Renal cortical epithelial cell (primary cell): ENCODE measurements around the gene ZDHHC8. TPM values are rescaled to one million over a fixed set of nuclear protein-coding genes. Genes with fewer than 3 reads are reported as not detected.

Experiments
- DNase-seq: peaks from one replicate; pipeline ENCODE4 v3.0.0-alpha.2; 2011; ENCODE audit warnings: low read depth
- total RNA-seq: library from RNA; depleted of rRNA; stranded (reverse); fragments of >200 nt; gene quantifications from 2 replicates; pipeline ENCODE4 v1.2.3, GENCODE V29; 2014

Gene ZDHHC8
- total RNA-seq, 1 donor from 2014 or later = 35.3 TPM

DNA sequence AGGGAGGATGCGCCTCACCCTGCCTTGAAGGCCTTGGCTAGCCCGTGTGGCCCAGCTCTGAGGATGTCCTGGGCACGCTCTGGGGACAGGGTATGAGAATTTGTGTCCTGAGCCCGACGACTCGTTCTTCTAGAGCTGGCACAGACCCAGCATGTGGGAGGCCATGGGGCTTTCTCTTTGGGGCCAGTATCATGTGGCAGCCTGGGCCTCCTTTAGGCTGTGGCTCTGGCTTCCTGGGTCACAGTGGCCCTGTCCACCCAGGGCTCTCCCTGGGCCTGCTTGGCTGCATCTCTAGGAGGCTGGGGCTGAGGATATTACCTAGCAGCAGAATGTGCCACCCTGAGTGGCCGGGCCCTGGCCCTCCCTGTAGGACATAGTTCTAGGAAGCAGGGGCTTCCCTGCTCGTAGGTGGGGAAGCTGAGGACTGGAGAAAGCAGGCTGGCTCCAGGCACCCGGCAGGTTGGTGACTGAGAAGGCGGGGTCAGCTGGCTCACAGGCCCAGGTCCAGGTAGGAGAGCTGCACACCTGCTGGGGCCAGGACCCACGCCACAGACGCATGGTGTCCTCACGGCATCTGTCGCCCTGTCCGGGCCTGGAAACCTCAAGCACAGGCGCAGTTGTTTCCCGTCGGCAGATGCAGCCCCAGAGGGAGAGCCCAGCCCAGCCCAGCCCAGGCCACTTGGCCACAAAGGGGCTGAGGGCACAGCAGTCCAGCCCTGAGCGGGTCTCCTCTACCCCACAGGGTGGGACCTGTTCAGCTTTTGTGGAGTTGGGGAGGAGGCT, 12.5 kb downstream of the ZDHHC8 start:
- no peak for DNase-seq

DNA sequence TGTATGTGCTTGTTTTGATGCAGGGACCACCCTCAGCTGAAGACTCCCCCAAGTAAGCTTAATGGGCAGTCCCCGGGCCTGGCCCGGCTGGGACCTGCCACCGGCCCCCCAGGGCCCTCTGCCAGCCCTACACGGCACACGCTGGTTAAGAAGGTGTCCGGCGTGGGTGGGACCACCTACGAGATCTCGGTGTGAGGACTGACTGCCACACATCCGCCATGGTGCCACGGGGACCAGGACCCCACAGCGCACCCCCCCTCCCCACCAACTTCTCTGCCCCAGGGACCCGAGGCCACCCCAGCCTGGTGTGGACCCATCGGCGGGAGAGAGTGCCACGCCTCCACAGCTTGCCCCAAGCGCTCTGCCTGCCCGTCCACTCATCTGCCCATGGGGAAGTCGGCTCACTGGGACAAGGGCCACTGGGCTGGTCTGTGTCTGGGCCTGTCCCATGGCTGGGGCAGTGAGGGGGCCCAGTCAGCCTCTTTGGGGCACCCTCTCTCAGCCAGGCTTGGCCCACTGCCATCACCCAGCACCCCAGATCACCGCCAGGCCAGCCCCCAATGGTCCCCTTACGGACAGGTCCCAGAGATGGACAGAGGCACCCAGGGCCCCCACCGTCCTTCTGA, 13.7 kb downstream of the ZDHHC8 start:
- no peak for DNase-seq

DNA sequence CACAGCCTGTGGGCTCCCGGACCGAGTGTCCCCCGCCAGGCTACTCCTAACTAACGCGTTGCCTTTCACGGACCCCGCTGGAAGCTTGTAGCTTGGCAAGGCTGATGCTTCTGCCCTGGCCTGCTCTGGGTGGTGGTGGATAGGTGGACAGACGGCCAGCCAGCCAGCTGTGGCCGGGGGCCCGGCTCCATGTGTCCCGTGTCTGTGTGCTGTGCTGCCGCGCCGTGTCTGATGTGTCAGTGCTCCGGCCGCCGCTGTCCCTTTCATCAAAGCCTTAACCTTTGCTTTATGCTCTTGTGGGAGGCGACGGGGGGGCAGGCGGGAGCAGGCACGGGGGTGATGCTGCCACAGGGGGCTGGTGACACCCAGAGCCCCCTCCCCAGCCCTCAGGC, 14.2 kb downstream of the ZDHHC8 start:
- DNase-seq = no peak

DNA sequence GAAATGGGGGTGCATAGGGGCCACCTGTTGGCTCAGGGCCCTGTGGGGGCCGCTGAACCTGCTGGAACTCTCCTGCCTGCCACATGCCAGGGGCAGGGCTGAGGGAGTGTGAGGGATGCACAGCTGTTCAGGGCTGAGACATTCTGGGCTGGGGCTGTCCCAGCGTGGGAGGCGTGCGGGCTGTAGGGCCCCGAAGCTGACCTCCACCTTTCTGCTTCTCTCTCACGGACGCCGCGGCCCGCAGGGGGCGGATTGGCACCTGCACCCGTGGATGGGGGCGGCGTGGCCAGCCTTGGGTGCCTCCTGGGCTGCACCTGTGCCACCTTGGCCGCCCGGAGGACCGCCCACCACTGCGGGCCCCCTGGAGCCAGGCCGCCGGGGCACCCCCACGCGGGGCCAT, 15.2 kb downstream of the ZDHHC8 start:
- no peak for DNase-seq

DNA sequence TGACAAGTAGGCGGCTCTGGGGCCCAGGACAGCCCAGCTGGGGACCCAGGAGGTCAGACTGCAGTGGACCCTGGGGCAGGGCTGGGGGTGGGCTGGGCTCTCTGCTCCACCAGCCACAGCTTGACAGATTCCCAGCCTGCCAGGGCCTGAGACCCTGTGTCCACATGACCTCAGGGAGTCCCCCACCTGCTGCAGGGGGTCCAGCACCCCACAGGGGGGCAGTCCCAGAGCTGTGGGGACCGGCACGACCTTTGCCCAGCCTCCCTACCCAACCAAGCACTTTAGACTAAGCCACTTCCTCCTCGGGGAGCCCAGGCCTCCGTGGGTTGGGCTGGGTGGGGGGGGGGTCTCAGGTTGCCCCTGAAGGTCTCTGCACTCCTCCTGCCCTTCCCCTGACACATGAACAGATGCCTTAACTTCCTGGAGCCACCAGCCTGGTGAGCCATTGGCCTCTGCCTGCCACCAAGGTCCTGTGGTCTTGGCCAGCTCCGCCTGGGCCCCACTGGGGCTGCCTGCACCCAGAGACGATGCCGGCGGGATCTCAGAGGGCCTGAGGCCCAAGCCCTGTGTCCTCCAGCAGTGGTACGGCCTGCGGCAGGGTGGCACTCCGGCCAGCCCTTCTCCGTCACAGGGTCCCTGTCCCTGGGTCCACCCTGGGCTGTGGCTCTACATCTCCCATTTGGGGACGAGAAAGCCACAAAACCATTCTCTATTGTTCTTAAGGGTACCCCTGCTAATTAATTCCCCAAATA, 15.8 kb downstream of the ZDHHC8 start:
- no peak for DNase-seq

DNA sequence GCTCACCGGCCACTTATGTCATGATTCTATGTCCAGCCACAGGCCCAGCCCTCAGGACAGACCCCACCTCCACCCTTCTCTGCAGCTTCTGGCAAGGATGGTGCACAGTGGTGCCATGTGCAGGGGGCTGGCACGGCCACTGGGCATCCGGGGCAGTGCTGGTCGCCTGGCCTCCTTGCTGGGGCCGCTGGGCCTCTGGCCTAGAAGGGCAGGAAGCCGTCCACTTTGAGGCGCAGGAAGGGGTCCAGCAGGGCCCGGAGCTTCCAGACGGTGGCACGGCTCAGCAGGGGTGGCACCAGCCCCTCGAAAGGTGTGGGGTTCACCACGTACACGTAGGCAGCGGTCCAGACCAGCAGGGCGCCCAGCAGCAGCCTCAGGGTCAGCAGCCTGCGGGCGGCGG, 16.8 kb downstream of the ZDHHC8 start:
- DNase-seq = no peak

DNA sequence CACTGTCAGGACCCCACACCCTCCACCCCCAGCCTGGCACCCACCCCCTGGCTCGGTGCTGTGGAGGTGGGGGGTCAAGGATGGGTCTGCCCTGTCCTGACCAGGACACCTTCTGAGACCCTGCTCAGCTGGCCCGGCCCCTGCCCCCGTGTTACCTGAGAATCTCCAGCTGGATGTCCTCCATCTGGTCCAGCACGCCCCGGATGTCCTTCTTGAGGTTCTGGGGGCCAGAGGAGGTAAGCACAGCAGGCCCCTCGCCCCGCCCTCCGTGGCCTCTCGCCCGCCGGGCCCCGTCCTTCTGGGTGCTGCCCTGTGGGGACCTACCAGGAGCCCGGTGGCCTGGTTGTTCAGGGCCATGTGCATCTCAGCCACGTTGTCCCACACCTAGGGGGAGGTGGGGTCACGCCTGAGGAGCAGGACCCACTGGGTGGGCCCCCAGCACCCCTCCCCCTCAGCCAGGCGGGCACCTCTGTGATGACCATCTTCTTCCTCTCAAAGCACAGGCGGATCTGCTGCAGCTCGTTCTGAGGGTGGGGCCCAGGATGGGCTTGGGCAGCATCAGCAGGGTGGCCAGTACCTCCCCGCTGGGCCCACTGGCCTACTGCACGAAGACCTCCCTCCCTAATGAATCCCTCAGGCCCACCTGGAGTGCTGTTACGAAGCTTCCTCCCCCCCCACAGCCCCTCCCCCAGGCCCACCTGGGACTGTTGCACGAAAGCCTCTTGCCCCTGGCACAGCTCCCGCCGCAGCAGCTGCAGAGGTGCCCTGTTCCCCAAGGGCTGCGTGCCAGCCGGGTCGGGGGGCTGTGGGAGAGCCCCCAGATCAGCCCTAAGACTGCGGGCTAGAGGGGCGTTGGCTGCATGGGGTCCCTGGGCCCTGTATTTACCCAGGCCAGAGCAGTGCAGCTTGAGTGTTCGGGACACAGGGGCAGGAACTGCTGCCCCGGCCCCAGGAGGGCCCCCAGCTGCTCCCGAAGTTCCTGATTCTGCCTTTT, 17.9 kb downstream of the ZDHHC8 start:
- DNase-seq = no peak

DNA sequence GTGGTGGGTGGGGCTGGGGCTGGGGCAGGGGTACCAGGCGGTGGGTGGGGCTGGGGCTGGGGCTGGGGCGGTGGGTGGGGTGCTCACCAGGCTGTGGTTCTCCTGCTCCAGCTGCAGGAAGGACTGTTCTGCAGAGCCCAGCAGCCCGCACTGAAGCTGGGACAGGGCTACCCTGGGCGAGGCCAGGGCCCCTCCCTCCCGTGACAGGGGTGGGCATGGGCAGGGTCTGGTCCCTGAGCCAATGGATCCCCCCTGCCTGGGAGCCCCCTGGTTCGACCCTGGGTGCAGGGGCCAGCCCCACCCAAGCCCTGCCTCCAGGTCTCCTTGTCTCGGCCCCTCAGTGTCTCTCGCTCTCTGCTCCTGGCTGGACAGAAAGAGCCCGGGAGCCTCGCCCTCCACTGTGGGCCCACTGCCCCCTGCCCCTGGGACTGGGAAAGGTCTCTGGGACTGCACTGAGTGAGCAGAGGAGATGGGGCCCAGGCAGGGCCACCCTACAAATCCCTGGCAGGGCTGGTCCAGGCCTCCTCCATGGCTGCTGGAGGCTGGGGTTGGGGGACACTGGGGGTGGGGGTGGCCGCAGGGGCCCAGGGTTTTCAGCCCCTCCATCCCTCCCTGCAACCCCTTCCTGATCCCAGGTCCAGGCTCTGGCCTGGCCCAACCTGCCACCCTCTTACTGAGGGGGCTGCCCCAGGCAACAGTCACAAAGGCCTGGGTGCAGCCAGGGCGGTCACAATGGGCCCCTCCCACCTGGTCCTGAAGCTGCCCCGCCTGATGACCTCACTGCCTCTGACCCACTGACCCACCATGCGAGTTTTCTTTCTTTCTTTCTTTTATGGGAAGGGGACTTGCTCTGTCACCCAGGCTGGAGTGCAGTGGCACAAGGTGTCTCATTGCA, 19.0 kb downstream of the ZDHHC8 start, which contains the start of gene CCDC188:
CCDC188 (minus strand) TSS at position 675 of the 895 bp plus-strand sequence; CDS start at position 606, 69 bp downstream.
- DNase-seq = no peak

DNA sequence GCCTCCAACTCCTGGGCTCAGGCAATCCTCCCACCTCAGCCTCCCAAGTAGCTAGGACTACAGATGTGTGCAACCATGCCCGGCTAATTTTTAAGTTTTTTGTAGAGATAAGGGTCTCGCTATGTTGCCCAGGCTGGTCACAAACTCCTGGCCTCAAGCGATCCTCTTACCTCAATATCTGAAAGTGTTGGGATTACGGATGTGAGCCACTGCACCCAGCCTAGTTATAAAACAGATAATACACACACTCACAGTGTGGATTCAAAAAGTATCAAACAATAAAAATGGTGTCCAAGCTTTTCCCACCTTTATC, 19.6 kb downstream of the ZDHHC8 start:
- DNase-seq = no peak

DNA sequence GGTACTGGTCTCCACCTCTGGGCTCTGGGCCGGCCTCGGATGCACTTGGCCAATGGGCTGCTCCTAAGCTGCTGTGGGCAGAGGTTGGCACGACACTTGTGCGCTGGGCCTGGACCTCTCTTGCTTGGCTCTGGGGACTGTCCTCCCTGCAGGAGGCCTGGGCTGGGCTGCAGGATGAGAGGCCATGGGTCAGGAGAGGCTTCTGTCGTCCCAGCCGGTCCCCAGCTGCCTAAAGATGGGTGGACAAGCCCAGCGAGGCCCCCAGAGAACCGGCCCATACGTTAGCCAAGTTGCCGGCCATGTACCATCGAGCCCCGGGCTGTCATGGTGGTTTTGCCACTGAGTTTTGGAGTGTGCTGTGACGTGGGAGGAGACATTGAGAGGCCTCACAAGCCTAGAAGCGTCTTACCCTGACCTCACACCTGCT, 20.9 kb downstream of the ZDHHC8 start:
- no peak for DNase-seq

DNA sequence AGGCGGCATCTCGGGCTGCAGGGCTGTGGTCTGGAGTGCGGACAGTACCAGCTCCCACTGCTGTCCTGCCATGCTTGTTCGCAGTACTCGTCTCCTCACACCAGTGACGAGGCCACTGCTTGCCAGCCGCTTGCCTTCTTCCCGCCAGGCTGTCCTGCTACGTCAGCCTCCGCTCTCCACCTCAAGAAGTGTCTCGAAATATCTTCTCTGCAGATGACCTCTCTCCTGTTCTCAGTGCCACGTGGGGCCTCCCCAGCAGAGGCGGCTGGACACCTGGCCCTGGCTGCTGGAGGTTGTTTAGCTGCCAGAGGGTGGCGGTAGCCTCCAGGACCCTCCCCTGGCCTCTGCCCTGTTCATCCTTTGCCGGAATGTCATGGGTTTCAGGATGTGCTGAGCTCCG, 22.3 kb downstream of the ZDHHC8 start:
- DNase-seq = no peak

DNA sequence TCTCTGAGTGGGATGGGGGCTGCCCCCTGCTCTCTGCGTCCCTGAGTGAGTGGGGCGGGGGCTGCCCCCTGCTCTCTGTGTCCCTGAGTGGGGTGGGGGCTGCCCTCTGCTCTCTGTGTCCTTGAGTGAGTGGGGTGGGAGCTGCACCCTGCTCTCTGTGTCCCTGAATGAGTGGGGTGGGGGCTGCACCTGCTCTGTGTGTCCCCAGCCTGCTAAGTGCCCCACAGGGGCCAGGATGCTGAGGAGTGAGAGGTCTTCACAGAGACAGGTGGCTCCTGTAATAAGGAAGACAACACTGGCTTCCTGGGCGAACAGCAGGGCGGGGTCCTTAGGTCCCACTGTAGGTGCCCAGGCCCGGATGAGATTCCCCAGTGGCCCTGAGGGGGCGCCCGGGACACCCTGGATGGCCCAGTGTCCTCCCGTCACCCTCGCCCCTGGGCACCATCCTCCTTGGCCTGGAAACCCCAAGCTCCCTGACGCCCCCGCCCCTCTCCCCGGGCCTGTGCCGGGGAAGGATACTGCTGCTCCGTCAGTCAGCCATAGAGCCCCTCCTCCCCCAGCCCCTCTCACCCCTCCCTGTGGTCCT, 23.1 kb downstream of the ZDHHC8 start:
- no peak for DNase-seq

DNA sequence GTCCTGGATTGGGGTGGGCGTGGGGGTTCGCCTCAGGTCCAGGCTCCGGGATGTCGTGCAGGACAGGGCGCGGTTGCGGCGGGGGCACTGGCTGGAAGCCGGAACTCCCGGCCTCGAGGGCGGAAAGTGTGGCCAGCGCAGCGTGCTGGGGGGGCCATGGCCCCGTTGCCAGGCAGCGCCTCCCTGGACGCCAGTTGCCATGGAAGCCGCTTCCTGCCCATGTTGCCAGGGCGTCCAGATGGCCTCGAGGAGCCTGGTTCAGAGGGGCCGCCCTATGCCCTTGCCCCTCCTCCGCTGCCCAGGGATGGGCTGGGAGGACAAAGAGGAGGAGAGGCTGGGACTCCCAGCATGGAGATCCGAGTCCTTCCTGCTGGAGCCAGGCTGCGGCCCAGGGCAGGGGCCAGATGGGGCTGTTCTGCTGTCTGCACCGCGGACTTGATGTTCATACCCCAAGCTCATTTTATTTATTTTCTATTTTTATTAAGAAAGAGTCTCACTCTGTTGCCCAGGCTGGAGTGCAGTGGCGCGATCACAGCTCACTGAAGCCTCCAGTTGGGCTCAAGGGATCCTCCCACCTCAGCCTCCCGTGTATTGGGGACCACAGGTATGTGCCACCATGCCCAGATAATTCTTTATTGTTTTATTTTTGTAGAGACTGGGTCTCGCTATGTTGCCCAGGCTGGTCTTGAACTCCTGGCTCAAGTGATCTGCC, 23.9 kb downstream of the ZDHHC8 start:
- no peak for DNase-seq

DNA sequence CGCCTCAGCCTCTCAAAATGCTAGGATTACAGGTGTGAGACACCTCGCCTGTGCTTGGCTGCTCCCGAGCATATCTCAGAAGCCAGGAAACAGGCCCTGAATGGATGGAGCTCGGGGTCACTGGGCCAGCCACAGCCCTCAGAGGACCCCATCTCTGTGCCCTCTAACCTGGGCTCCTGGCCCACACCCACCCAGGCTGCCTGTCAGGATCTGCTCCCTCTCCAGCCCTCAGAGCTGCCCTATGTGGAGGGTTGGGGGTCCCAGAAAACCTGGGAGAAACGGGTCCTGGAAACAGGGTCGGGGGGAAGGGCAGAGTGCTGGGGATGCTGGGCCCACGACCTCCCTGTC, 24.4 kb downstream of the ZDHHC8 start:
- DNase-seq = no peak

DNA sequence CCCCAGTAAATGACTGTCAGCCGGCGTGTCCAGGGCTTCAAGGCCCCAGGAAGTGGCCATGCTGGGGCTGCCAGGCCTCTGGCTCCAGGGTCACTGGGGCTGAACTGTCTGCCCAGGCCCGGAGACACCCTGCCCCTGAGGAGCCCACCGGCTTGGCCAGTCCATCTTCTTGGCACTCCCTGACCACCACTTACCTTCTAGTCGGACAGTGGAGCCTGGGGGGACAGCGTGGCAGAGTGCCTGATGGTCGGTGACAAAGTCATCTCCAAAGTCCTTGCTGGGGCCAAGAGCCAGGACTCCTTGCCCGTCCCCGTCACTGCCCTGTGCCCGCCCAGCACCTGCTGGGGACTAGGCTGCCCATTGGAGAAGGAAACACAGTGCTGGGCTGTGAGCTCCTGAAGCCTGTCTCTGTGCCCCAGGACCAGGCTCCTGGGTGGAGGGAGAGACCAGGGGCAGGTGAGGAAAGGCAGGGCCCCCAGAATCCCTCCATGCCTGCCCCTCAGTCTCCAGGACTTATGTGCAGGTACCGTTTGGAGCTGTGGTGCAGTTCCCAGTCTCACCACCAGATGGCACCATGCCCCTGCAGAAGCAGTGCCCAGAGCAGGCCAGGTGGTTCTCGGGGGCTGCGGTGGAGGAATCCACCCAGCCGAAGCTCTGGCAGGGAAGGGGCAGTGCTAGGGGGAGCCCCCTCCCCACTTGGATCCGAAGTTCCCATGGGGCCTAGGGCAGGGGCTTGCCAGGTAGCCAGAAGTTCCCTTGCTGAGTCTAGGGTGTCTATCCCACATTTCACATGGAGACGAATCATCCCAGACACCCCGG, 25.2 kb downstream of the ZDHHC8 start:
- DNase-seq = peak; percentile 51

DNA sequence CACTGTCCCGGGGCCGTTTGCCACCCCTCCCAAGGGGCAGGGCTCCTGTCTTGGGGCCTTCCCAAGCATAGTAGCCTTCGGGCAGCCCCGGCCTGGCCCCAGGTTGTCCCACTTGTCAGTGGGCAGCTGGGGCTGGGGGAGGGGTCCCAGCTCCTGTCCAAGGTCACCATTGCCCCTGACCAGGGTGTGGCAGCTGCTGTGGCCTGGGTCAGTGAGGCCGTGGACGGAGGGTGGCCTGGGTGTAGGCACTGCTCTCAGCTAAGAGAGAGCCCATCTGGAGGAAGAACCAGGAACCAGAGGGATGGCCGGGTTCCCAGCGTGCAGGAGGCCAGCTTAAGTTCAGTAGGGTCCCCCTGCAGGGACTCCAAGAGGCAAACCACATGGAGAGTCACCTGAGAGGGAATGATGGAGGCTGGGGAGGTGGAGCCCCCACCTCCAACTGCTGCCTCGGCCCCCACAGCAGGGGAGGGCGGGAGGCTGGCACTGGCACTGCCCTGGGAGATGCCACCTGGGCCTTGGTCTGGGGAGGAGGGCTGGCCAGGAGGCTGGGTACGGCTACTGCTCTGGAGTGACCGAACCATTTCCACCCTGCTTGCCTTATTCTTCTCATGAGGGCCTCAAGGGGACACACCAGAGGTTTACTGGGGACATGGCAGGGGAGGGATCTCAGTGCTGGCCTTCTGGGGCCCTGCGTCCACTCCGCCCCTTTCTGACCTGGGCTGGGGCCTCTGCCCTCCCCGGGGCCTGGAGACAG, 26.0 kb downstream of the ZDHHC8 start:
- no peak for DNase-seq

DNA sequence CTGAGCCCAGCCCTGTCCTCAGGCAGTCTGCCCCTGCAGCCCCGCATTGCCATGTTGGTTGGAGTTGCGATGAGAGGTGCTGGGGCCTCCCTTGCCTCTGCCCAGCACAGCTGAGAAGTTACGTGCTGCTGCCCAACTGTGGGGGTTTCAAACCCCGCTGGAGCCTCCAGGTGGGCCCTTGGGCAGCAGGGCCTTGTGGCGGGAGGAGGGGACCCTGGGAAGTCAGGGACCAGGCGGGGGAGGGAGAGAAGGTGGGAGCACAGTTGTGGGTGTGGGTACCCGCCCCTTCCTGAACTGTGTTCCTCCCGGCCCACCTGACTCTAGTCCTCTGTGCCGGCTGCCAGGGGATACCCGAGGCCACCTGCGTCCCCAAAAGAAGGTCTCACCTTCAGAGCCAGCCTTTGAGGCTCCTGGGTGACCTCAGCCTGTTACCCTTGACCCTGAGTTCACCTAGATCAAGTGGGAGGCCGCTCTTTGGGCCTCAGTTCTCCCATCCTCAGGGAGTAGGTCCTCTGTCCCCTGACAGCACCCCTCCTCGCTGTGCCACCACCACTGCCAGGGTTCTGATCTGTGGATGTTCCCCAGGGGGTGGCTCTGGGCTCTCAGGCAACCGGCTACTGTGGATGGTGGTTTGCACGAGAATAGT, 26.9 kb downstream of the ZDHHC8 start:
- no peak for DNase-seq

DNA sequence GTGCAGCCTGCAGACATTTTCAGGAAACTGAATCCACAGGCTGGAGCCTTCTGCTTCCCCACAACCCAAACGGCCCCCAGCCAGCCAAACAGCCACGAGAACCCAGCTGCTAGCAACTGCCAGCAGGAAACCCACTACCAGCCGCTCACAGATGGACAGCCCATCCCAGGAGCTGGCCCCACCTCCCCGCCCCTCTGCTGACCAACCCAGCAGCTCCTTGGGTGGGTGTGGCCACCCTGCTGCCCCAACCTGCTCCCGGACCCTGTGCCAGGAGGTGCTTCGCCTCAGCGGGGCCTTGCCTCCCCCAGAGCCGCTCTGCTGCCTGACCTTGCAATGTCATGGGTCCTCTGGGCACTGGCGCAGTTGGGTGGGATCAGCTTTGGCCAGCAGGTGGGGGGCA, 27.5 kb downstream of the ZDHHC8 start:
- no peak for DNase-seq
